Measurements from ENCODE around the gene CLSTN2.

The CLSTN2 gene

DNA sequence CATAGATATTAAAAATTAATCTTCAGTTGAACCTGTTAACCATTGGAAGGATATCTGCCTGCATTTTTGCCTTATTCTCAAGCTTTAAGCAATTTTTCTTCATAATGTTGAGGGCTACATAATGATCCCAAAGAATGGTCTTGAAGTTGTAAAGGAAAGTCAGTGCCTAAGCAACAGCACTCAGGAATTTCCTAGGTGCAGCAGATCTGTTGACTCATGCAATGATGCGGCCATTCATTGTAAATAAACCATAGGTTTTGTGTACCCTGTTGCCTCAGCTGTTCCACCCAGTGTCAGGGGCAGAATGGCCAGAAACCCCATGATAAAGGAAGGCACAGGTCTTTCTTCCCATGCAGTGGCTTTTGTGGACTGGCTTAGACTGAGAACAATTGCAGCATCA, 664.5 kb downstream of the CLSTN2 start:
- Histone ChIP-seq H3K14ac (ENCODE audit: low read length in 2 of 2) (no peak overlapping the region), H3K79me1 (replicated peaks; ENCODE audit: low read length, poor library complexity, severe bottlenecking) (no peaks in the 10 kb centered on the region), H3K4ac (ENCODE audit: low read depth in 1 of 2, low read length in 2 of 2) (no peak overlapping the region), H3K9ac (ENCODE audit: low read length) (no peak overlapping the region), H3K27me3 (ENCODE audit: control insufficient read depth in 1 of 2, insufficient read depth in 1 of 2, low read length in 2 of 2) (no peaks in the 10 kb centered on the region), H2BK12ac (ENCODE audit: low read length in 2 of 2) (no peak overlapping the region), H3K4me2 (ENCODE audit: low read length, poor library complexity, severe bottlenecking) (no peak overlapping the region), H4K91ac (ENCODE audit: low read length) (no peak overlapping the region), H2BK15ac (ENCODE audit: low read depth, poor library complexity, severe bottlenecking) (no peak overlapping the region), H3K4me3 (ENCODE audit: insufficient read depth in 1 of 2, low read depth in 1 of 2, low read length in 2 of 2) (no peak overlapping the region), H2BK120ac (ENCODE audit: low read depth, low read length) (no peak overlapping the region), H3K23ac (ENCODE audit: low read length in 2 of 2) (no peak overlapping the region), H4K8ac (ENCODE audit: low read length) (no peak overlapping the region), H3K4me1 (ENCODE audit: control insufficient read depth, insufficient read depth, low read depth, low read length) (peaks cover 5% of the 10 kb centered on the region), H3K36me3 (ENCODE audit: control insufficient read depth in 1 of 2, insufficient read depth in 2 of 2, low read depth in 1 of 2, low read length in 2 of 2) (no peaks in the 10 kb centered on the region), H3K18ac (ENCODE audit: low read depth in 1 of 2, low read length in 2 of 2) (no peak overlapping the region), H2AFZ (ENCODE audit: low read depth, low read length) (no peak overlapping the region), H3K27ac (ENCODE audit: low read length, poor library complexity, severe bottlenecking) (no peak overlapping the region), H2AK5ac (ENCODE audit: low read length, severe bottlenecking) (no peak overlapping the region), H3K9me3 (ENCODE audit: control insufficient read depth, low read length) (no peaks in the 10 kb centered on the region), H2BK5ac (ENCODE audit: low read depth, low read length, poor library complexity, severe bottlenecking) (no peak overlapping the region)
- 53% methylated on average over 1 of the region's 1 CpG for WGBS
- DNase-seq = peak; percentile 1

GRCh38 chr3:140601881-140602280, 666.9 kb downstream of the CLSTN2 start:
- H3K18ac ChIP-seq (ENCODE audit: low read depth in 1 of 2, low read length in 2 of 2) = no peak overlapping the region
- H3K23ac ChIP-seq (ENCODE audit: low read length in 2 of 2) = no peak overlapping the region
- no peaks in the 10 kb centered on the region for H3K79me1 ChIP-seq (replicated peaks; ENCODE audit: low read length, poor library complexity, severe bottlenecking)
- H3K4me3 ChIP-seq (ENCODE audit: insufficient read depth in 1 of 2, low read depth in 1 of 2, low read length in 2 of 2) = no peak overlapping the region
- H3K9ac ChIP-seq (ENCODE audit: low read length) = no peak overlapping the region
- no peak overlapping the region for H3K4ac ChIP-seq (ENCODE audit: low read depth in 1 of 2, low read length in 2 of 2)
- no peak overlapping the region for H2BK120ac ChIP-seq (ENCODE audit: low read depth, low read length)
- H3K36me3 ChIP-seq (ENCODE audit: control insufficient read depth in 1 of 2, insufficient read depth in 2 of 2, low read depth in 1 of 2, low read length in 2 of 2) = no peaks in the 10 kb centered on the region
- no peak overlapping the region for H2AFZ ChIP-seq (ENCODE audit: low read depth, low read length)
- H2AK5ac ChIP-seq (ENCODE audit: low read length, severe bottlenecking) = peak overlapping the region; percentile 69
- no peak overlapping the region for H4K91ac ChIP-seq (ENCODE audit: low read length)
- no peak for DNase-seq
- no peak overlapping the region for H4K8ac ChIP-seq (ENCODE audit: low read length)
- no peak overlapping the region for H2BK12ac ChIP-seq (ENCODE audit: low read length in 2 of 2)
- no peak overlapping the region for H3K14ac ChIP-seq (ENCODE audit: low read length in 2 of 2)
- no peaks in the 10 kb centered on the region for H3K27me3 ChIP-seq (ENCODE audit: control insufficient read depth in 1 of 2, insufficient read depth in 1 of 2, low read length in 2 of 2)
- 63% methylated on average over 3 of the region's 3 CpGs for WGBS
- H3K9me3 ChIP-seq (ENCODE audit: control insufficient read depth, low read length) = peaks cover 3% of the 10 kb centered on the region
- peaks cover 5% of the 10 kb centered on the region for H3K4me1 ChIP-seq (ENCODE audit: control insufficient read depth, insufficient read depth, low read depth, low read length)
- no peak overlapping the region for H2BK5ac ChIP-seq (ENCODE audit: low read depth, low read length, poor library complexity, severe bottlenecking)
- no peak overlapping the region for H3K4me2 ChIP-seq (ENCODE audit: low read length, poor library complexity, severe bottlenecking)
- no peak overlapping the region for H2BK15ac ChIP-seq (ENCODE audit: low read depth, poor library complexity, severe bottlenecking)
- no peak overlapping the region for H3K27ac ChIP-seq (ENCODE audit: low read length, poor library complexity, severe bottlenecking)

- H2BK12ac ChIP-seq (ENCODE audit: low read length in 2 of 2) = no peak overlapping the region
- H3K27me3 ChIP-seq (ENCODE audit: control insufficient read depth in 1 of 2, insufficient read depth in 1 of 2, low read length in 2 of 2) = no peaks in the 10 kb centered on the region
- peak overlapping the region; percentile 37 for H3K27ac ChIP-seq (ENCODE audit: low read length, poor library complexity, severe bottlenecking)
- no peak overlapping the region for H3K18ac ChIP-seq (ENCODE audit: low read depth in 1 of 2, low read length in 2 of 2)
- no peak overlapping the region for H3K9ac ChIP-seq (ENCODE audit: low read length)
- no peak overlapping the region for H3K14ac ChIP-seq (ENCODE audit: low read length in 2 of 2)
- H3K23ac ChIP-seq (ENCODE audit: low read length in 2 of 2) = no peak overlapping the region
- no peaks in the 10 kb centered on the region for H3K79me1 ChIP-seq (replicated peaks; ENCODE audit: low read length, poor library complexity, severe bottlenecking)
- H3K9me3 ChIP-seq (ENCODE audit: control insufficient read depth, low read length) = peaks cover 8% of the 10 kb centered on the region
- no peaks in the 10 kb centered on the region for H3K36me3 ChIP-seq (ENCODE audit: control insufficient read depth in 1 of 2, insufficient read depth in 2 of 2, low read depth in 1 of 2, low read length in 2 of 2)
- no peak overlapping the region for H2BK15ac ChIP-seq (ENCODE audit: low read depth, poor library complexity, severe bottlenecking)
- H2BK120ac ChIP-seq (ENCODE audit: low read depth, low read length) = no peak overlapping the region
- H3K4me3 ChIP-seq (ENCODE audit: insufficient read depth in 1 of 2, low read depth in 1 of 2, low read length in 2 of 2) = no peak overlapping the region
- H4K91ac ChIP-seq (ENCODE audit: low read length) = no peak overlapping the region
- no peak overlapping the region for H3K4me2 ChIP-seq (ENCODE audit: low read length, poor library complexity, severe bottlenecking)
- no peak for DNase-seq
- H2BK5ac ChIP-seq (ENCODE audit: low read depth, low read length, poor library complexity, severe bottlenecking) = no peak overlapping the region
- no peak overlapping the region for H3K4ac ChIP-seq (ENCODE audit: low read depth in 1 of 2, low read length in 2 of 2)
- no peak overlapping the region for H4K8ac ChIP-seq (ENCODE audit: low read length)
- peaks cover 5% of the 10 kb centered on the region for H3K4me1 ChIP-seq (ENCODE audit: control insufficient read depth, insufficient read depth, low read depth, low read length)
- no peak overlapping the region for H2AK5ac ChIP-seq (ENCODE audit: low read length, severe bottlenecking)
- no CpG with 5 or more reads among the region's 2 CpGs for WGBS
- no peak overlapping the region for H2AFZ ChIP-seq (ENCODE audit: low read depth, low read length)
Observed at GRCh38 chr3:140602781-140603180, 667.8 kb downstream of the CLSTN2 start.

- Histone ChIP-seq H2BK12ac (ENCODE audit: low read length in 2 of 2) (no peak overlapping the region), H3K27ac (ENCODE audit: low read length, poor library complexity, severe bottlenecking) (no peak overlapping the region), H3K9ac (ENCODE audit: low read length) (no peak overlapping the region), H3K9me3 (ENCODE audit: control insufficient read depth, low read length) (peaks cover 8% of the 10 kb centered on the region), H3K36me3 (ENCODE audit: control insufficient read depth in 1 of 2, insufficient read depth in 2 of 2, low read depth in 1 of 2, low read length in 2 of 2) (no peaks in the 10 kb centered on the region), H2BK5ac (ENCODE audit: low read depth, low read length, poor library complexity, severe bottlenecking) (no peak overlapping the region), H3K4me3 (ENCODE audit: insufficient read depth in 1 of 2, low read depth in 1 of 2, low read length in 2 of 2) (no peak overlapping the region), H2AFZ (ENCODE audit: low read depth, low read length) (no peak overlapping the region), H3K23ac (ENCODE audit: low read length in 2 of 2) (no peak overlapping the region), H4K91ac (ENCODE audit: low read length) (no peak overlapping the region), H3K4me1 (ENCODE audit: control insufficient read depth, insufficient read depth, low read depth, low read length) (peaks cover 5% of the 10 kb centered on the region), H3K4ac (ENCODE audit: low read depth in 1 of 2, low read length in 2 of 2) (no peak overlapping the region), H3K14ac (ENCODE audit: low read length in 2 of 2) (no peak overlapping the region), H2BK15ac (ENCODE audit: low read depth, poor library complexity, severe bottlenecking) (no peak overlapping the region), H3K4me2 (ENCODE audit: low read length, poor library complexity, severe bottlenecking) (no peak overlapping the region), H4K8ac (ENCODE audit: low read length) (no peak overlapping the region), H2BK120ac (ENCODE audit: low read depth, low read length) (no peak overlapping the region), H3K27me3 (ENCODE audit: control insufficient read depth in 1 of 2, insufficient read depth in 1 of 2, low read length in 2 of 2) (no peaks in the 10 kb centered on the region), H3K18ac (ENCODE audit: low read depth in 1 of 2, low read length in 2 of 2) (no peak overlapping the region), H2AK5ac (ENCODE audit: low read length, severe bottlenecking) (no peak overlapping the region), H3K79me1 (replicated peaks; ENCODE audit: low read length, poor library complexity, severe bottlenecking) (no peaks in the 10 kb centered on the region)
- WGBS = 100% methylated on average over 1 of the region's 3 CpGs
- DNase-seq = no peak
Observed at GRCh38 chr3:140603766-140604165, 668.8 kb downstream of the CLSTN2 start.
